ENCODE measurements around the gene GORASP1. TPM values are rescaled to one million over a fixed set of nuclear protein-coding genes. Genes with fewer than 3 reads are reported as not detected.

GORASP1 gene
- polyA plus RNA-seq, 1 donor from 2014 or later: 55.6 TPM

DNA sequence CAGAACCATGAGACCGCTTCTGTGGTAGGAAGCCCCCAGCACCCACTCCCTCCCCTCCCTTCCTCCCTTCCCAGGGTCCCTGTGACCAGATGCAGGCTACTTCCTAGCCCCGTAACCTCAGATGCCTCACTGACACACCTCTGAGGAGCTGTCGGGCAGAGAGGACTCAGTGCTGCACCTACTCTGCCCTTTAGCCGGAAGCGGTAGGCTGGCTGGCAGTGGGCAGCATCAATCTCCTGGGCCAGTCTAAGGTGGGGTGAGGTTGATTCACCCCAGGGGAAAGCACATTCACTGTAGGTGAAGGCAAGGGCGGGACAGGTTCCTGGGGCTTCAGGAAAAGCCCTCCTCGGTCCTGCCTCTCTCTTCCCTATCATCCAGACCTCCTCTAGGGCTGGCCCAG is 26.9 kb upstream of the GORASP1 start:
- no peaks in the 10 kb centered on the region for H3K9me3 ChIP-seq (ENCODE audit: low read length)
- H2AFZ ChIP-seq (ENCODE audit: low read depth, low read length): no peak overlapping the region
- no peaks in the 10 kb centered on the region for H3K27me3 ChIP-seq (ENCODE audit: insufficient read depth, low read depth, low read length)
- H3K9me2 ChIP-seq (ENCODE audit: insufficient read depth, low read length): no peaks in the 10 kb centered on the region
- H3K27ac ChIP-seq (ENCODE audit: low read length): no peak overlapping the region
- H3K4me2 ChIP-seq (ENCODE audit: low read length): no peak overlapping the region
- H3K9ac ChIP-seq (ENCODE audit: low read length): no peak overlapping the region
- no peaks in the 10 kb centered on the region for H4K20me1 ChIP-seq (ENCODE audit: insufficient read depth)
- peaks cover 7% of the 10 kb centered on the region for H3K36me3 ChIP-seq (ENCODE audit: insufficient read depth, low read length)
- H3K79me2 ChIP-seq (replicated peaks; ENCODE audit: insufficient read depth, low read length): no peaks in the 10 kb centered on the region
- H3F3A ChIP-seq (ENCODE audit: insufficient read depth, low read length, poor library complexity, severe bottlenecking): no peaks in the 10 kb centered on the region
- no peak overlapping the region for H3K4me3 ChIP-seq (ENCODE audit: low read length)
- TF ChIP-seq SMC3 (conservative IDR thresholded peaks at IDR 0.05; ENCODE audit: poor library complexity) (no peak), TAF1 (IDR thresholded peaks at IDR 0.05; ENCODE audit: low read depth) (no peak), EZH2 (IDR thresholded peaks at IDR 0.05; ENCODE audit: borderline replicate concordance, insufficient read depth, low read length, poor library complexity, severe bottlenecking) (no peak), POLR2AphosphoS5 (IDR thresholded peaks at IDR 0.05) (no peak), RAD21 (conservative IDR thresholded peaks at IDR 0.05) (no peak), MXI1 (conservative IDR thresholded peaks at IDR 0.05; ENCODE audit: poor library complexity, severe bottlenecking) (no peak), EP300 (conservative IDR thresholded peaks at IDR 0.05; ENCODE audit: poor library complexity, severe bottlenecking) (no peak)
- TF ChIP-seq, protein P1, sequence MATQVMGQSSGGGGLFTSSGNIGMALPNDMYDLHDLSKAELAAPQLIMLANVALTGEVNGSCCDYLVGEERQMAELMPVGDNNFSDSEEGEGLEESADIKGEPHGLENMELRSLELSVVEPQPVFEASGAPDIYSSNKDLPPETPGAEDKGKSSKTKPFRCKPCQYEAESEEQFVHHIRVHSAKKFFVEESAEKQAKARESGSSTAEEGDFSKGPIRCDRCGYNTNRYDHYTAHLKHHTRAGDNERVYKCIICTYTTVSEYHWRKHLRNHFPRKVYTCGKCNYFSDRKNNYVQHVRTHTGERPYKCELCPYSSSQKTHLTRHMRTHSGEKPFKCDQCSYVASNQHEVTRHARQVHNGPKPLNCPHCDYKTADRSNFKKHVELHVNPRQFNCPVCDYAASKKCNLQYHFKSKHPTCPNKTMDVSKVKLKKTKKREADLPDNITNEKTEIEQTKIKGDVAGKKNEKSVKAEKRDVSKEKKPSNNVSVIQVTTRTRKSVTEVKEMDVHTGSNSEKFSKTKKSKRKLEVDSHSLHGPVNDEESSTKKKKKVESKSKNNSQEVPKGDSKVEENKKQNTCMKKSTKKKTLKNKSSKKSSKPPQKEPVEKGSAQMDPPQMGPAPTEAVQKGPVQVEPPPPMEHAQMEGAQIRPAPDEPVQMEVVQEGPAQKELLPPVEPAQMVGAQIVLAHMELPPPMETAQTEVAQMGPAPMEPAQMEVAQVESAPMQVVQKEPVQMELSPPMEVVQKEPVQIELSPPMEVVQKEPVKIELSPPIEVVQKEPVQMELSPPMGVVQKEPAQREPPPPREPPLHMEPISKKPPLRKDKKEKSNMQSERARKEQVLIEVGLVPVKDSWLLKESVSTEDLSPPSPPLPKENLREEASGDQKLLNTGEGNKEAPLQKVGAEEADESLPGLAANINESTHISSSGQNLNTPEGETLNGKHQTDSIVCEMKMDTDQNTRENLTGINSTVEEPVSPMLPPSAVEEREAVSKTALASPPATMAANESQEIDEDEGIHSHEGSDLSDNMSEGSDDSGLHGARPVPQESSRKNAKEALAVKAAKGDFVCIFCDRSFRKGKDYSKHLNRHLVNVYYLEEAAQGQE (IDR thresholded peaks at IDR 0.05; ENCODE audit: borderline replicate concordance): no peak
- TF ChIP-seq, protein P2, sequence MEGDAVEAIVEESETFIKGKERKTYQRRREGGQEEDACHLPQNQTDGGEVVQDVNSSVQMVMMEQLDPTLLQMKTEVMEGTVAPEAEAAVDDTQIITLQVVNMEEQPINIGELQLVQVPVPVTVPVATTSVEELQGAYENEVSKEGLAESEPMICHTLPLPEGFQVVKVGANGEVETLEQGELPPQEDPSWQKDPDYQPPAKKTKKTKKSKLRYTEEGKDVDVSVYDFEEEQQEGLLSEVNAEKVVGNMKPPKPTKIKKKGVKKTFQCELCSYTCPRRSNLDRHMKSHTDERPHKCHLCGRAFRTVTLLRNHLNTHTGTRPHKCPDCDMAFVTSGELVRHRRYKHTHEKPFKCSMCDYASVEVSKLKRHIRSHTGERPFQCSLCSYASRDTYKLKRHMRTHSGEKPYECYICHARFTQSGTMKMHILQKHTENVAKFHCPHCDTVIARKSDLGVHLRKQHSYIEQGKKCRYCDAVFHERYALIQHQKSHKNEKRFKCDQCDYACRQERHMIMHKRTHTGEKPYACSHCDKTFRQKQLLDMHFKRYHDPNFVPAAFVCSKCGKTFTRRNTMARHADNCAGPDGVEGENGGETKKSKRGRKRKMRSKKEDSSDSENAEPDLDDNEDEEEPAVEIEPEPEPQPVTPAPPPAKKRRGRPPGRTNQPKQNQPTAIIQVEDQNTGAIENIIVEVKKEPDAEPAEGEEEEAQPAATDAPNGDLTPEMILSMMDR (IDR thresholded peaks at IDR 0.05; ENCODE audit: poor library complexity, severe bottlenecking): no peak

DNA sequence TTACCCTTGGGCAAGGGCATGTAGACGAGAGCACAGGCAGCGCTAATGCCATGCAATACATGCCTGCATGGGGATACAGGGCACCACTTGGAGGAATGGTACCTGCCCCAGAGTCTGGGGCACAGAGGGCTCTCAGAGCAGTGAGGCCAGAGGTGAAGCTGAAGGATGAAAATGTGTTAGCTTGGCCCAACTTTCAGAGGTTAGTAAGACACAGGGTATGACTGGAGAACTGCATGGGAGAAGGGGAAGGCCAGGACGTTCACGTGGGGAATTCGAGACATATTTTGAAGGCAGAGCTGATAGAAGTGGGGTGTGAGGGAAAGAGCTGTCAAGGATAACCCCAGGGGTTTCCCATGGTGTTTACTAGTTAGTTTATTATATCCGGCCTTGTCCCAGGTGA is 26.4 kb upstream of the GORASP1 start:
- Histone ChIP-seq H3K27me3 (ENCODE audit: insufficient read depth, low read depth, low read length) (no peaks in the 10 kb centered on the region), H3K79me2 (replicated peaks; ENCODE audit: insufficient read depth, low read length) (no peaks in the 10 kb centered on the region), H3K36me3 (ENCODE audit: insufficient read depth, low read length) (peaks cover 7% of the 10 kb centered on the region), H3K27ac (ENCODE audit: low read length) (no peak overlapping the region), H3F3A (ENCODE audit: insufficient read depth, low read length, poor library complexity, severe bottlenecking) (no peaks in the 10 kb centered on the region), H3K9ac (ENCODE audit: low read length) (no peak overlapping the region), H3K4me2 (ENCODE audit: low read length) (no peak overlapping the region), H3K4me3 (ENCODE audit: low read length) (no peak overlapping the region), H2AFZ (ENCODE audit: low read depth, low read length) (no peak overlapping the region), H3K9me2 (ENCODE audit: insufficient read depth, low read length) (no peaks in the 10 kb centered on the region), H3K9me3 (ENCODE audit: low read length) (no peaks in the 10 kb centered on the region), H4K20me1 (ENCODE audit: insufficient read depth) (no peaks in the 10 kb centered on the region)
- TF ChIP-seq EZH2 (IDR thresholded peaks at IDR 0.05; ENCODE audit: borderline replicate concordance, insufficient read depth, low read length, poor library complexity, severe bottlenecking) (no peak), POLR2AphosphoS5 (IDR thresholded peaks at IDR 0.05) (no peak), RAD21 (conservative IDR thresholded peaks at IDR 0.05) (no peak), SMC3 (conservative IDR thresholded peaks at IDR 0.05; ENCODE audit: poor library complexity) (no peak), EP300 (conservative IDR thresholded peaks at IDR 0.05; ENCODE audit: poor library complexity, severe bottlenecking) (no peak), MXI1 (conservative IDR thresholded peaks at IDR 0.05; ENCODE audit: poor library complexity, severe bottlenecking) (no peak), TAF1 (IDR thresholded peaks at IDR 0.05; ENCODE audit: low read depth) (no peak)
- TF ChIP-seq, protein P1 (IDR thresholded peaks at IDR 0.05; ENCODE audit: borderline replicate concordance): no peak
- TF ChIP-seq, protein P2 (IDR thresholded peaks at IDR 0.05; ENCODE audit: poor library complexity, severe bottlenecking): no peak
